AG04450 (cell line): Measurements from ENCODE around the gene MMEL1. TPM values are rescaled to one million over a fixed set of nuclear protein-coding genes. Genes with fewer than 3 reads are reported as not detected.

ENCODE experiments used
- CTCF ChIA-PET: fragments of 300-600, 350-600 bp; formaldehyde crosslinking; extraction: SDS; loops from one replicate; lab custom pipeline; 2022; ENCODE audit warnings: antibody characterized with exemption, inconsistent platforms; lab: Charles Lee
- POLR2A ChIA-PET: fragments of 350-600 bp; formaldehyde crosslinking; extraction: SDS; loops from one replicate; lab custom pipeline; 2021; ENCODE audit warnings: antibody characterized with exemption, inconsistent platforms; lab: Yijun Ruan, JAX
- DNase-seq: peaks from one replicate; pipeline ENCODE4 v3.0.0-alpha.2; 2011; ENCODE audit warnings: low read depth, low spot score
- H3K27ac ChIP-seq: one replicate; pipeline ENCODE4 v1.5.1; 2012; ENCODE audit warnings: low read depth, low read length, control low read depth
- H3K27me3 ChIP-seq: one replicate; pipeline ENCODE4 v1.6.0; 2012; ENCODE audit warnings: low read length; ENCODE audit not compliant: control insufficient read depth, insufficient read depth
- H3K4me3 ChIP-seq: 2 replicates; pipeline ENCODE4 v1.5.1; 2011; ENCODE audit warnings: mild to moderate bottlenecking, low read depth, low read length, control low read depth
- H3K9me3 ChIP-seq: 2 replicates; pipeline ENCODE4 v1.5.1; 2012; ENCODE audit warnings: low read length; ENCODE audit not compliant: control insufficient read depth, insufficient read depth
- polyA plus RNA-seq: library from polyadenylated mRNA; depleted of rRNA; stranded (reverse); fragments of >200 nt; gene quantifications from 2 replicates; pipeline ENCODE4 v1.2.3, GENCODE V29; 2011
- TF ChIP-seq, protein P1 (sequence below): IDR thresholded peaks from 2 replicates; pipeline ENCODE4 v1.5.1; 2011; ENCODE audit warnings: low read depth, low read length, control low read depth, inconsistent platforms

Gene MMEL1
- polyA plus RNA-seq, 1 experiment, result 0.21 TPM

DNA sequence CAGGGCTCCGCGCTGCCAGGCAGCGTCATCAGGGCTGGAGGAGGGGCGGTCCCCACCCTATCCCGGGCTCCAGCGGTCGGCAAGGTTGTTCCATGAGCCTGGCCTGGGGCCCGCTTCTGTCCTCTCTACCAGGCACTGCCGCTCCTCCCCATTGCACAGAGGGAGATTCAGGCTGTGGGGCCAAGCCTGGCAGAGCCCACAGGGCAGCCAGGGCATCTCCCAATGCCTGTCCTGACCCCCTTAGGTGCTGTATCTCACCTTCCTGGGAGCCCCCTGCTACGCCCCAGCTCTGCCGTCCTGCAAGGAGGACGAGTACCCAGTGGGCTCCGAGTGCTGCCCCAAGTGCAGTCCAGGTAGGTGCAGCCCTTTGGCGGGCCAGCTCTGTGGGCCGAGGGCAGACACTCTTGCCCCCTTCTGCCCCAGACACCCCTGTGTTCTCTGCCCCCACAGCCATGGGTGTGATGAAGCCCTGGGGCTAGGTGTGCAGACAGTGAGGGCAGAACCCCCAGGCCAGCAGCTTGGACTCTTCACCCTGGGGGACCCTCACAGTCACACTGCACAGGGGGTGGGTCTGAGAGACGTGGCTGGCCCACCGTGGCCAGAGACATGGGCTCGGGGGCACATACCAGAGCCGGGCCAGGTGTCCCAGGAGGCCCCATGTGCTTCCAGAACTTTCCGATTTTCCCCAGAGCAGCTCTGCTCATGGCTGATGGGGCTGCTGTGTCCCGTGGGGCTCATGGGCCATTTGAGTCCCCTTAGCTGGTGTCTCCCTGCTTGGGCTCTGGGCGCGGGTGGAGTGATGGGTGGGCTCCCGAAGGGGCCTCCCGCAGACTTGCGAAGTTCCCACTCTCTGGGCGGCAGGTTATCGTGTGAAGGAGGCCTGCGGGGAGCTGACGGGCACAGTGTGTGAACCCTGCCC lies 75.1 kb downstream of the MMEL1 start:
- Histone ChIP-seq H3K27me3 (no peaks in the 10 kb centered on the region), H3K27ac (no peak overlapping the region), H3K9me3 (no peaks in the 10 kb centered on the region; the same call in 1 of the 2 replicates), H3K4me3 (no peak overlapping the region)
- ChIA-PET POLR2A (no interaction called here), CTCF (no interaction called here)
- no peak for DNase-seq
- TF ChIP-seq, protein P1, sequence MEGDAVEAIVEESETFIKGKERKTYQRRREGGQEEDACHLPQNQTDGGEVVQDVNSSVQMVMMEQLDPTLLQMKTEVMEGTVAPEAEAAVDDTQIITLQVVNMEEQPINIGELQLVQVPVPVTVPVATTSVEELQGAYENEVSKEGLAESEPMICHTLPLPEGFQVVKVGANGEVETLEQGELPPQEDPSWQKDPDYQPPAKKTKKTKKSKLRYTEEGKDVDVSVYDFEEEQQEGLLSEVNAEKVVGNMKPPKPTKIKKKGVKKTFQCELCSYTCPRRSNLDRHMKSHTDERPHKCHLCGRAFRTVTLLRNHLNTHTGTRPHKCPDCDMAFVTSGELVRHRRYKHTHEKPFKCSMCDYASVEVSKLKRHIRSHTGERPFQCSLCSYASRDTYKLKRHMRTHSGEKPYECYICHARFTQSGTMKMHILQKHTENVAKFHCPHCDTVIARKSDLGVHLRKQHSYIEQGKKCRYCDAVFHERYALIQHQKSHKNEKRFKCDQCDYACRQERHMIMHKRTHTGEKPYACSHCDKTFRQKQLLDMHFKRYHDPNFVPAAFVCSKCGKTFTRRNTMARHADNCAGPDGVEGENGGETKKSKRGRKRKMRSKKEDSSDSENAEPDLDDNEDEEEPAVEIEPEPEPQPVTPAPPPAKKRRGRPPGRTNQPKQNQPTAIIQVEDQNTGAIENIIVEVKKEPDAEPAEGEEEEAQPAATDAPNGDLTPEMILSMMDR, result no peak

DNA sequence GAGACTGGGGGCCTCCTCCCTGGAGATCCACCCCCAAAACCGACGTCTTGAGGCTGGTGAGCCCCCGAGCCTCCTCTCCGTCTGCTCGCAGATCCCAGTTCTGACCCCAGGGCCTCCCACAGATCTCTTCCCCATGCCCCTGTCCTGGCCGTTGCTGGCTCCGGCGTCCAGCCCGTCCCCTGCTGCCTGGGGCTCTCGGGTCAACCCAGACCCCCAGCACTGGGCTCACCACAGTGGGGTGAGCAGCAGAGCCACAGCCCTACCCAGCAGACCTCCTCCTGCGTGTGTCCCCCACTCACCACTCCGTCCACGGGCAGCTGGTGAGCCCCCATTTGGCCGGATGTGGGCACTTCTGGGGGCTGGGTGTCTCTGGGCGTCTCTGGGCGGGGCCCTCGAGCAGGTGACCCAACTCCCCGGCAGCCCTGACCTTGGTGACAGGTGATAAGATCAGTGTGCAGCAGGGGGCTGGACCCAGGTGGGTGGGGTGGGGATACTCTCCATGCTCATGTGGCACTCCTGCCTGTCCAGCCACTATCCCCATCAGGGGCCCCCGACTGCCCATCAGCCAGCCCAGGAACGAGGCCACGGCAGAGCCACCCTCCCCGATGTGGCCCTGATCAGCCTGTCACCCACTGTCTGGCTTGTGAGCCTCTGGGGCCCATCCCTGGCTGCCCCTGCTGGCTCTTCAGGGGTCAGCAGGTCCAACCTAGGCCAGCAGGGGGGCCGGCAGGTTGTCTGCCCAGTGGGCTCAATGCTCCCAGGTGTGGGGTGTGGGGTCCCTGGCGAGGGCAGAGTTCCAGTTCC lies 75.9 kb downstream of the MMEL1 start:
- H3K4me3 ChIP-seq, result peak overlapping the region; percentile 57
- H3K27me3 ChIP-seq, result peaks cover 4% of the 10 kb centered on the region
- no peak for DNase-seq
- ChIA-PET CTCF (interaction anchor here (1.2 kb wide), 1 partner anchor 10 kb away, joined by 6 read pairs; no protein-coding TSS in a partner anchor), POLR2A (interaction anchor here (1.2 kb wide), 1 partner anchor 29 kb away, joined by 6 read pairs; the partner anchor contains the start of gene PRXL2B)
- TF ChIP-seq, protein P1, result no peak
- H3K27ac ChIP-seq, result peak overlapping the region; percentile 31
- no peaks in the 10 kb centered on the region; the same call in 1 of the 2 replicates for H3K9me3 ChIP-seq

DNA sequence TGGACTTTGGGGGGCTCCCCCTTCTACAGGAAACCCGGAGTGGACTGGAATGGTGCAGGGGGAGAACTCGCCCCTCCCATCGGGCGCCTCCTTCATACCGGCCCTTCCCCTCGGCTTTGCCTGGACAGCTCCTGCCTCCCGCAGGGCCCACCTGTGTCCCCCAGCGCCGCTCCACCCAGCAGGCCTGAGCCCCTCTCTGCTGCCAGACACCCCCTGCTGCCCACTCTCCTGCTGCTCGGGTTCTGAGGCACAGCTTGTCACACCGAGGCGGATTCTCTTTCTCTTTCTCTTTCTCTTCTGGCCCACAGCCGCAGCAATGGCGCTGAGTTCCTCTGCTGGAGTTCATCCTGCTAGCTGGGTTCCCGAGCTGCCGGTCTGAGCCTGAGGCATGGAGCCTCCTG lies 76.5 kb downstream of the MMEL1 start, which contains the start of gene TNFRSF14:
TSS of gene TNFRSF14 (plus strand) at position 95 of the 401 bp plus-strand sequence. CDS start at position 389, 294 bp downstream.
- H3K9me3 ChIP-seq, result no peaks in the 10 kb centered on the region; the same call in 1 of the 2 replicates

DNA sequence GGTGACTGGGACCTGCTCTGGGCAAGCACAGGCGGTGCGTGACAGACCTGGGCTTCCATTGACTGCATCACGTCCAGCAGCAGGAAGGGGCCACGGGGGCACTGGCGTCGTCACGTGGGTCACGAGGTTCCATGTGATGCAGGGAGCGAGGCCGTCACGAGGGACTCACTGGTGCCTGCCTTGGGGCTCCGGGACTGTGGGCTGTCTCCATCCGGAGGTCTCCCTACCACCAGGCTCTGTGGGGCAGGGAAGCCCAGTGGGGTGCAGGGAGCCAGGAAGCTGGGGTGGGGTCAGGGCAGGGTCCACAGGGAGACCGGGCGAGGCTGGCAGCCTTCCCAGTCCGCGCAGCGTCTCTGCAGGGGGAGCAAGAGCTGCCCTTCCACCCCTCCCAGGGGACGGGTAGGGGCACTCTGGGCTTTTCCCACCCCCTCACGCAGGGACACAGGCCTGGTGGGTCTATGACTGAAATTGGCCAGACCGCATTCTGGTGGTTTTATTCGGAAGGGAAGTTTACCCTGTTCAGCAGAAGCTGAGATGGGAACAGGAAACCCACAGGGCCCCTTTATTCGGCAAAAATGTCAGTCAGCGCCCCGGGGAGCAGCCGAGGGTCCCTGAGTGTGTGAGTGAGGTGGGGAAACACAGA lies 77.1 kb downstream of the MMEL1 start:
- CTCF ChIA-PET, result interaction anchor here (0.6 to 1.4 kb wide), 4 partner anchors 9 to 869 kb away, joined by 3 to 6 read pairs (median 4); no protein-coding TSS in a partner anchor
- DNase-seq, result no peak
- peak overlapping the region; percentile 57 for H3K4me3 ChIP-seq
- H3K27ac ChIP-seq, result peak overlapping the region; percentile 31
- no peaks in the 10 kb centered on the region; the same call in 1 of the 2 replicates for H3K9me3 ChIP-seq
- POLR2A ChIA-PET, result interaction anchor here (1.2 kb wide), 1 partner anchor 30 kb away, joined by 6 read pairs; the partner anchor contains the start of gene PRXL2B
- TF ChIP-seq, protein P1, result no peak
- H3K27me3 ChIP-seq, result peaks cover 4% of the 10 kb centered on the region

More for the DNA sequence above, 76.5 kb downstream of the MMEL1 start, which contains the start of gene TNFRSF14:
- POLR2A ChIA-PET, result interaction anchor here (1.2 kb wide), 1 partner anchor 30 kb away, joined by 6 read pairs; the partner anchor contains the start of gene PRXL2B
- TF ChIP-seq, protein P1, result 0 out of 2 replicates have a peak, but pooled peaks have one; percentile 14
- no peak for DNase-seq
- peak within 1 kb of the TSS; percentile 31 for H3K27ac ChIP-seq
- peak within 1 kb of the TSS; percentile 57 for H3K4me3 ChIP-seq
- CTCF ChIA-PET, result interaction anchor here (0.6 to 1.4 kb wide), 4 partner anchors 9 to 869 kb away, joined by 3 to 6 read pairs (median 4); no protein-coding TSS in a partner anchor
- peaks cover 4% of the 10 kb centered on the region for H3K27me3 ChIP-seq
